Stimulated activated naive CD8-positive, alpha-beta T cell treated with anti-CD3 and anti-CD28 coated beads, Interleukin-15, amount 100 ng/mL, for 72 hours (primary cell): ENCODE data around the gene MSH5.

Experiments used
- ATAC-seq: fragments of 150-1000 bp; cut with Tn5 transposase; 2 replicates; pipeline ENCODE4 v1.10.0; 2021; ENCODE audit warnings: mild to moderate bottlenecking, moderate library complexity
- DNase-seq, 2 donors: peaks; one replicate each; pipeline ENCODE4 v3.0.0; 2021 to 2022
- H3K27ac Mint-ChIP-seq, 2 donors: one replicate each; pipeline ENCODE4 v1.8.0; 2022; ENCODE audit warnings: mild to moderate bottlenecking in 2 of 2, mixed read lengths in 2 of 2, moderate library complexity in 2 of 2
- H3K27me3 Mint-ChIP-seq: one replicate; pipeline ENCODE4 v1.8.0; 2022; ENCODE audit warnings: mixed read lengths
- H3K4me1 Mint-ChIP-seq: one replicate; pipeline ENCODE4 v1.8.0; 2022; ENCODE audit warnings: mild to moderate bottlenecking, mixed read lengths
- H3K4me3 Mint-ChIP-seq, 2 donors: one replicate each; pipeline ENCODE4 v1.8.0; 2022; ENCODE audit warnings: mild to moderate bottlenecking in 2 of 2, mixed read lengths in 2 of 2, moderate library complexity in 1 of 2
- H3K9me3 Mint-ChIP-seq, 2 donors: one replicate each; pipeline ENCODE4 v1.8.0; 2022; ENCODE audit warnings: mixed read lengths in 2 of 2

MSH5 gene

DNA sequence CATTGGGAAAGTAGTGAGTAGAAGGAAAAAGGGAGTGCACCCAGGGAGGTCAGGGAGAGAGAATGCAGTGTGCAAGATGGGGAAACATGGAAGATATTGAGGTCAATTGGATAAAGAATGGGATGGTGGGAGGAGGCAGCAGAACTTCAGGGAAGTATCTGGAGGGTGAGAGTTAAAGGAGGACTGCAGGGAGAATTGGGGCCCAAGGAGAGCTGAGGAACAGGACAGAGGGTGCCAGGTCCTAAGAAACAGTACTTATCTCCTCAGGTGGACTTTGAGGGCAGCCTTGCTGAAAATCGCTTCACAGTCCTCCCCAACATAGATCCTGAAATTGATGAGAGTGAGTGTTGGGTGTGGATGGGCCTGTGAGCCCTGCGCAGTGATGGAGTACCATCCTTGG is 18.5 kb downstream of the MSH5 start:
- ATAC-seq (no peak), DNase-seq (no peak)
- no peaks in the 10 kb centered on the region for H3K9me3 Mint-ChIP-seq
- H3K27me3 Mint-ChIP-seq: no peaks in the 10 kb centered on the region
- no peak overlapping the region for H3K4me3 Mint-ChIP-seq
- H3K4me1 Mint-ChIP-seq: peaks cover 14% of the 10 kb centered on the region
- no peak overlapping the region for H3K27ac Mint-ChIP-seq

DNA sequence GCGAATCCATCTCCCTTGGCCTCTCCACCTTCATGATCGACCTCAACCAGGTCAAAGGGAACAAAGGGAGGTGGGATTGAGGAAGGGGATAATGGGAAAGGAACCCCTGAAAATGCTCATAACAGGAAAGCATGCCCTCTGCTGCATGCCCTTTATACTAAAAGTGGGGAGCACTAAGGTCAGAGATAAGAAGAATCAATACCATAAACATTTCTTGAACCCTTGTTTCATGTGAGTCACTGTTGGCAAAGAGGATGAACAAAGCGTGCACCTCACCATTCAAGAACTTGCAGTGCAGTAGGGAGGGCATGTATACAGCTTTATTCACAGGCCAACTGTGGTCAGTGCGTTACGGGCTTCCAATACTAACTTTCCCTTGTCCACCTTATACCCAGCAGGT is 21.0 kb downstream of the MSH5 start:
- ATAC-seq (no peak), DNase-seq (no peak)
- Mint-ChIP-seq H3K27me3 (no peaks in the 10 kb centered on the region), H3K27ac (peak overlapping the region in 1 of 2 donors; percentile 19), H3K9me3 (no peaks in the 10 kb centered on the region), H3K4me1 (peaks cover 19% of the 10 kb centered on the region), H3K4me3 (no peak overlapping the region)

DNA sequence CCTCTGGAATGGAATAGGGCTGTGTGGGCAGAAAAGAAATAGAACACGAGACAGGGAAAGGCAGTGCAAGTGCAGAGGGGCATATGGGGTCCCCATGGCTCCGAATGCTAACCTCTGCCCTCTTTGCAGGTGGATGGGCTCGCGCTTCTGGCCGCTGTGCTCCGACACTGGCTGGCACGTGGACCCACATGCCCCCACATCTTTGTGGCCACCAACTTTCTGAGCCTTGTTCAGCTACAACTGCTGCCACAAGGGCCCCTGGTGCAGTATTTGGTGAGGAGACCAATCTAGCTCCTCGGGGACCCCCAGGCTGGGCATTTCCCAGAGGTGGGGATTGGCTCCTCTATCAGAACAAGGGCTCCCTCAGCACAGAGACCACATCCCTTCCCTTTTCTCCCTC is 21.5 kb downstream of the MSH5 start:
- Mint-ChIP-seq H3K4me3 (no peak overlapping the region), H3K27ac (no peak overlapping the region), H3K9me3 (no peaks in the 10 kb centered on the region), H3K4me1 (peaks cover 19% of the 10 kb centered on the region), H3K27me3 (no peaks in the 10 kb centered on the region)
- ATAC-seq (no peak), DNase-seq (no peak)

DNA sequence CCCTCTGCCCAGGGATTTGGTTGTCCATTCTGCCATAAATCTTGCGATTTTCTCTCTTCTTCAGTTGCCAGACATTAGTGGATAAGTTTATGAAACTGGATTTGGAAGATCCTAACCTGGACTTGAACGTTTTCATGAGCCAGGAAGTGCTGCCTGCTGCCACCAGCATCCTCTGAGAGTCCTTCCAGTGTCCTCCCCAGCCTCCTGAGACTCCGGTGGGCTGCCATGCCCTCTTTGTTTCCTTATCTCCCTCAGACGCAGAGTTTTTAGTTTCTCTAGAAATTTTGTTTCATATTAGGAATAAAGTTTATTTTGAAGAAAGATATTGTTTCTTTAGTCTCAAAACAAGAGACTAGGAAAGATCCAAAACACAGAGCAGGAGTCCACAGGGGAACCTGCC is 22.6 kb downstream of the MSH5 start, which contains the start of gene SAPCD1:
Gene SAPCD1, plus strand, starts transcription at position 301 of the 400 bp plus-strand sequence. CDS start 399 bp downstream, outside the sequence.
- H3K27me3 Mint-ChIP-seq: no peaks in the 10 kb centered on the region
- H3K27ac Mint-ChIP-seq: peak within 1 kb of the TSS in 1 of 2 donors; percentile 85
- no peak within 1 kb of the TSS for H3K4me3 Mint-ChIP-seq
- no peak for ATAC-seq
- DNase-seq: no peak
- H3K9me3 Mint-ChIP-seq: no peaks in the 10 kb centered on the region
- peaks cover 19% of the 10 kb centered on the region for H3K4me1 Mint-ChIP-seq

DNA sequence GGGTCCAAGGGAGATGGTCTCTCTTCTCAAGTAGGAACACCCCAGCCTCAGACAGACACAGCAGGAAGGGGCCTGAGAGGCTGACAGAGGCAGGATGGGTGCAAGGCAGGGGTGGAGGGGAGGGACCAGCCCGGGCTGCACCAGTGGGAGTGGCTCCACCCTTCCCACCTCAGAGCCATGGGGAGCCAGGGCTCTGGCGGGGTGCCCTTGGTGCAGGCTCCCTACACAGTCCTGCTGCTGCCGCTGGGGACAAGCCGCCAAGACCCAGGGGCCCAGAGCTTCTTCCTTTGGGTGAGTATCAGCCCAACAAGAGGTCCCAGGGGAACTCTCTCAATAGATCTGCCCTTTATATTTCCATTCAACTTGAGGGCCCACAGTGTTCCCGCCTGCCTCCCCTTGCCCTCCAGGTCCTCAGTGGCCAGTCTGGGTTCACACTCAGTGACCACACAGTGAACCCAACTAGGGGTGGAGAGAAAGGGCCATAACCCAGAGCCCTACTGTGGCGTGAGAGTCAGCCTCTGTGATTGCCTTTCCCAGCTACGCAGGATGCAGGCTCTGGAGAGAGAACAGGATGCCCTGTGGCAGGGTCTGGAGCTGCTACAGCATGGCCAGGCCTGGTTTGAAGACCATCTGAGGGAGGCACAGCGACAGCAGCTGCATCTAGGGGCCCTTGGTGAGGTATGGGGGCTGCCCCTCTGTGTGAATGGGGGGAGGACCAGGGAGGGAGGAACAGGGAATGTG is 23.2 kb downstream of the MSH5 start:
- ATAC-seq (no peak), DNase-seq (no peak)
- no peaks in the 10 kb centered on the region for H3K27me3 Mint-ChIP-seq
- H3K4me1 Mint-ChIP-seq: peaks cover 17% of the 10 kb centered on the region
- no peak overlapping the region for H3K4me3 Mint-ChIP-seq
- no peaks in the 10 kb centered on the region for H3K9me3 Mint-ChIP-seq
- no peak overlapping the region for H3K27ac Mint-ChIP-seq

DNA sequence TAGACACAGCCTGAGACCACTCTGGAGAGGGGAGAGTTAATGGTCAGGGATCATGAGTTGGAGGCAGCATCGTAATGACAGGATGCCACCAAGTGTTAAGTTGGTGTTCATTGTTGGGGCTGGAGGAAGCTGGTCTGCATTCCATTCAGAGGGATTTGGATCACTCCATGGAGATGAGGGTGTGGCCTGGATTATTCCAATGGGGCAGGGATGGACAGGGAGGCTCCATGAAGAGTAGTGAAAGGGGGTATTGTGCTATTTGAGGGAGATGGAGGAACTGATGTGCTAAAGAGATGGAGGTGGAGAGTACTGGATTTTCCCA is 23.8 kb downstream of the MSH5 start:
- DNase-seq: no peak

DNA sequence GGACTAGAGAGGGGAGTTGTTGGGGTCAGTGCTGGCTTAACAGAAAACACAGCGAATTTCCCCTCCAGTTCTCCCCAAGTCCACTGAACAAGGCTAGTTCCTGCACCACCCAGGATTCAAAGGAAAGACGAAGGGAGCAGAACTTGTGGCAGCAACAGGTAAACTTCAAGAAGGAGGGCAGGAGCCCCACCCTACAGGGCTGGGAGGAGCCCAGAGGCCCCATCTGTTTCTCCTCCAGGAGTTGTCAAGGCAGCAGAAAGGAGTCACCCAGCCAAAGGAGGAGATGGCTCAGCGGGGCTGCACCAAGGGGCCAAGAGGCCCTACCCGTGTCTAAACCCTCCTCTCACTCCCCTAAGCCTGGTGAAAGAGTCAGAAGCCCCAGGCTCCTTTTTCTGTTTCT is 24.4 kb downstream of the MSH5 start:
- Mint-ChIP-seq H3K27ac (no peak overlapping the region), H3K9me3 (no peaks in the 10 kb centered on the region), H3K27me3 (no peaks in the 10 kb centered on the region), H3K4me3 (no peak overlapping the region), H3K4me1 (peaks cover 15% of the 10 kb centered on the region)
- ATAC-seq (no peak), DNase-seq (no peak)

More for the DNA sequence above, 23.8 kb downstream of the MSH5 start:
- Mint-ChIP-seq H3K27ac (peak overlapping the region in 1 of 2 donors; percentile 3), H3K27me3 (no peaks in the 10 kb centered on the region), H3K9me3 (no peaks in the 10 kb centered on the region), H3K4me3 (no peak overlapping the region), H3K4me1 (peaks cover 14% of the 10 kb centered on the region)
- ATAC-seq: no peak

DNA sequence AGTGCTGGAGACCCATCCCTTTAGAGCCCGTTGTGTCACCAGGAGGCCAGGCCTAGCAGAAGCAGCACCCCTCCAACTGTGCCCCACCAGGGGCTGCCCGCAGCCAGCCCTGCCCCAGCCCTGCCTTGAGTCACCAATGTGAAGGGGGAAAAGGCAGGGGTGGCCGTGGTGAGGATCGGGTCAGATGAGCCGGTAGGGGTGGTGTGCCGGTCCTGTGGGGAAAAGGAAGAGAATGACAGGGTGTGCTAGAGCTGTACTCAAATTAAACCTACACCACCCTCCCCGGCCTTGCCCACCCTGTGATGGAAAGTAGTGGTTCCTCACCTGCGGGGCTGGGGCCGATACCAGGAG is 25.7 kb downstream of the MSH5 start:
- no peak for ATAC-seq
- H3K4me3 Mint-ChIP-seq: no peak overlapping the region
- no peaks in the 10 kb centered on the region for H3K9me3 Mint-ChIP-seq
- H3K27me3 Mint-ChIP-seq: no peaks in the 10 kb centered on the region
- peaks cover 23% of the 10 kb centered on the region for H3K4me1 Mint-ChIP-seq
- H3K27ac Mint-ChIP-seq: no peak overlapping the region
- no peak for DNase-seq

DNA sequence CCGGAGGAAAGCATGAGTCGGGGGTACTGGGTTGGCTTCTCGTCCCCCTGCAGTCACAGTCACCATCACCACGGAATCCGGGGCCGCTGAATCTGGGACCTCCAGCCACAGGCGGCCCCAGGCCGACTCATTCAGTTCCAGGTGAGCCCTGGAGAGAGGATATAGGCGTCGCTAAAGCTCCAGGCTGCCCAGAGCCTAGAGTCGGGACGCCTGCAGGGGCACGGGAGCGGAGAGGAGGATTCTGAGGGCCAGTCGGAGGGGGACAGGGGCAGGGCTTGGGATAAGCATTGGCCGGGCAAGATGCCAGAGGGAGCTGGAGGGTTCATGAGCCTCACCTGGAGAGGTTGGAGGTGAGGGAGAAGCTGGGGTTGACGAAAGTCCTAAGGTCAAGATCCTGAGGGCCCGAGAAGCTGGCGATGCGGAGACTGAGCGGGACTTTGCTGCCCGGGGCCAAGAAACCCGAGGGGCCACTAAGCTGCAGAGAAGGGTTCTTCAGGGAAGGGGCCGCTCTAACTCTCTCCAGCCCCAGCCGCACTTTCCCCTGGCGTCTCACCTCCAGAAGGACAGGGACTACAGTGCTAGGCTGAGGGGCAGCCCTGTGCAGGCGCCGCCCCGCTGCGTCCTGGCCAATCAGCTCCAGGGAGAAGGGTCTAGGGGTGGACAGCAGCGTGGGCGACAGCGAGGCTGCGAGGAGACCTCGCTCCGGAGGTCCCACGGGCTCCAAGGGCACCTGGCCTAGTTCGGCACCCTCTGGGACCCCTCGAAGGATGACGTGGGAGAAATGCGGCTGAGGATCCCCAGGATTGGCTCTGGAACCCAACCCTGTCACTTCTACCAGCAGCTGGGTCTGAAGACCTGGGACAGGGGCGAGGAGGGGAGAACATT is 26.3 kb downstream of the MSH5 start:
- DNase-seq (no peak), ATAC-seq (no peak)
- H3K4me3 Mint-ChIP-seq: no peak overlapping the region
- H3K27ac Mint-ChIP-seq: no peak overlapping the region
- no peaks in the 10 kb centered on the region for H3K9me3 Mint-ChIP-seq
- peaks cover 18% of the 10 kb centered on the region for H3K4me1 Mint-ChIP-seq
- H3K27me3 Mint-ChIP-seq: no peaks in the 10 kb centered on the region

DNA sequence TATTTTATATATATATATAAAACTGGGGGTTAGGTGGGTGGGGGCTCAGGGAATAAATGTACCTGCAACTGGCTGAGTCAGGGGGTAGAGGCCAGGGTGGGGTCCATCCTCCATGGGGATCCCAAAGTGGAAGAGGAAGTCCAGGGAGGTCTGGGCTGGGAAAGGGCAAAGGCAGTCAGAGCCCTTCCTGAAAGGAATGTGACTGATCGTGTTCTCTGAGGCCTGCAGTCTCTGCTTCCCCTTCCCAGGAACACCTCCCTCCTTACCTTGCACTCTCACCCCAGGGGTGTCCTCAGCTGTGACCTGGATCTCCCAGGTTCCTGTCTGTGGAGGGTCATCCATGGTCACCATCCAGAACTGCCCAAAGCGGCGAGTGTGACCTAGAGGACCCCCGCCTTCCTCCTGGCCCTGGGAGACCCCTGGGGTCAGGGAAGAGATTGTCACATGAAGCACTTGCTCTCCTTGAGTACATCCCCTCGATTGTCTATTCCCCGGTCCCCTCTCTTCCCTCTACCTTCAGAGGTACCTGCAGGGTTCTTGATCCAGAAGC is 27.4 kb downstream of the MSH5 start:
- peaks cover 24% of the 10 kb centered on the region for H3K4me1 Mint-ChIP-seq
- ATAC-seq (no peak), DNase-seq (no peak)
- H3K27me3 Mint-ChIP-seq: no peaks in the 10 kb centered on the region
- H3K27ac Mint-ChIP-seq: peak overlapping the region in 1 of 2 donors; percentile 23
- H3K4me3 Mint-ChIP-seq: no peak overlapping the region
- H3K9me3 Mint-ChIP-seq: no peaks in the 10 kb centered on the region

DNA sequence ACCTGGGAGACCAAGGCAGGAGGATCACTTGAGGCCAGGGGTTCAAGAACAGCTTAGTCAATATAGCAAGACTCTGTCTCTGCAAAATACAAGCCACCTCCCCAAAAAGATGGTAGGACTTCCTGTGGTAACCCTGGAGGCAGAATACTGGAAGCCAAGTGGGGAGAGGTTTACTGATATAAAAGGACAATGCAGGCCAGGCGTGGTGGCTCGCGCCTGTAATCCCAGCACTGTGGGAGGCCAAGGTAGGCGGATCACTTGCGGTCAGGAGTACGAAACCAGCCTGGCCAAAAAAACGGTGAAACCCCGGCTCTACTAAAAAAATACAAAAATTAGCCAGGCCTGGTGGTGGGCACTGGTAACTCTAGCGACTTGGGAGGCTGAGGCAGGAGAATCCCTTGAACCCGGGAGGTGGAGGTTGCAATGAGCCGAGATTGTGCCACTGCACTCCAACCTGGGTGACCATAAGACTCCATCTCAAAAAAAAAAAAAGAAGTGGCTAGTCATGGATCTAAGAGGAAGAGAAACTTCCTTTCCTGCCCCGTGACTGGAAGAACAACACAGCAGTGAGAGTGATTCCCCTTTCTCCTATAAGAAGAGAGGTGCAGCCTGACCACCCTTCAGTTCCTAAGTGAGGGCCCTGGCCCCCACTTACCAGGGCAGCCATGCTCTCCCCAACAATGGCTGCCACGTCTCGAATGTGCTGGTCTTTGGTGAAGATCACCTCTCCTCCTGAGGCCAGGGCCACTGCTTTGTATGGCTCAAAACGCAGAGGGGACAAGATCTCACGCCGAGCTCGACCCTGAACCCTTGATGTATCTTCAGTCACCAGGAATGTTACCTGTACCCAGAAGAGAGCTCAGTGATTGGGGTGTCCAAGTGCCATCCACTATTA is 28.8 kb downstream of the MSH5 start:
- no peaks in the 10 kb centered on the region for H3K9me3 Mint-ChIP-seq

DNA sequence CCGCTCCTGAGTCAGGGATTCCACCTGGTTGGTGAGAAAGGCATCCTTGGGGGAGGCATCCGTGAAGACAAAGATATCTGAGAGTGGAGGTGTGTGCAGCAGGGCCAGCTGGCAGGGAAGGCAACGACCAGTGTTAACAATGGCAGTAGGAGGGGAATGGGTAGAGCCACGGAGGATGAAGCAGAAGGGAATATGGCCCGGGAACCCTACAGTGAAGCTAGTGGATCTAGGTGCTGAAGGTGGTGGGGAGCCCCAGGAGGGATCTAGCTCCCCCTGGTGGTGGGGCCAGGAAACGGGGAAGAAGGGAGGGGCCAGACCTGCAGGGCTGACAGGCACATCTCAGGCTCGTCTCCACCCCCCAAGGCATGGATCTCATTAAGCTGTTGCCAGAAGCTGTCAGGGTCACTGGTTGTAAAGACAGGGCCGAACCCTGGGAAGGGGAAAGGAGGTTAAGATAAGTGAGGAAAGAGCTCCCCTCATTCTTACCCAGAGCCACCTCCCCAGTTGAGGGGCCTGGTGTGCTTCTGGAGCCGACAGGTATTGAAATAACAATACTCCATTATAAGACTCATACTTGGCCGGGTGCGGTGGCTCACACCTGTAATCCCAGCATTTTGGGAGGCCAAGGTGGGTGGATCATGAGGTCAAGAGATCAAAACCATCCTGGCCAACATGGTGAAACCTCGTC is 30.0 kb downstream of the MSH5 start:
- peak overlapping the region in 1 of 2 donors; percentile 38 for H3K27ac Mint-ChIP-seq
- H3K4me1 Mint-ChIP-seq: peaks cover 46% of the 10 kb centered on the region
- ATAC-seq (peak; percentile 86), DNase-seq (peak; percentile 82)
- no peak overlapping the region for H3K4me3 Mint-ChIP-seq
- no peaks in the 10 kb centered on the region for H3K9me3 Mint-ChIP-seq
- H3K27me3 Mint-ChIP-seq: no peaks in the 10 kb centered on the region

More for the DNA sequence above, 28.8 kb downstream of the MSH5 start:
- Mint-ChIP-seq H3K27me3 (no peaks in the 10 kb centered on the region), H3K4me1 (peaks cover 35% of the 10 kb centered on the region), H3K27ac (no peak overlapping the region), H3K4me3 (no peak overlapping the region)
- no peak for ATAC-seq
- no peak for DNase-seq

DNA sequence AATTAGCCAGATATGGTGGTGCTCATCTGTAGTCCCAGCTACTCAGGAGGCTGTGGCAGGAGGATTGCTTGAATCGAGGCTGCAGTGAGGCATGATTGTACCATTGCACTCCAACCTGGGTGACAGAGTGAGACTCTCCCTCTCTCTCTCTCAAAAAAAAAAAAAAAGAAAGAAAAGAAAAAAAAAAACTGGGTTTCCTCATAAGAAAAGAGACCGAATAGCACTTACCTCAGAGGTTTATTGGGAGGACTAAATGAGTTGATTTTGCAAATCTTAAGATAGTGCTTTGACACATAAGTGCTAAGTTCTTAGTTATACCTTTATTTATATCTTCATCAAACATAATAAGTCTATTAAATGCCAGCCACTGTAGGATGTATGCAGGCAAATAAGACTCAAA is 31.1 kb downstream of the MSH5 start:
- H3K27ac Mint-ChIP-seq: no peak overlapping the region

DNA sequence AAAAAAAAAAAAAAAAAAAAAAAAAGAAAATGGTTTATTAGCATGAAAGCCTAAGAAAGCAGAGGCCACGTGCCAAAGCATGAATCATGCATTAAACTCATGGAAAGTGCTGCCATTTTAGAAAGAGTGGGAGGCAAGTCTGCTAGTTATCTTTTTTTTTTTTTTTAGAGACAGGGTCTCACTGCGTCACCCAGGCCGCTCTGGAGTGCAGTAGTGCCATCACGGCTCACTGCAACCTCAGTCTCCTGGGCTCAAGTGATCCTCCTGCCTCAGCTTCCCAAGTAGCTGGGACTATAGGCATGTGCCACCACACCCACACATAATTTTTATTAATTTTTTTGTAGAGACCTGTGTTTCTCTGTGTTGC is 32.2 kb downstream of the MSH5 start:
- H3K27ac Mint-ChIP-seq: peak overlapping the region in 1 of 2 donors; percentile 76
- H3K27me3 Mint-ChIP-seq: peaks cover 8% of the 10 kb centered on the region
- peak overlapping the region in 1 of 2 donors; percentile 70 for H3K4me3 Mint-ChIP-seq
- ATAC-seq: no peak
- DNase-seq: no peak
- no peaks in the 10 kb centered on the region for H3K9me3 Mint-ChIP-seq
- H3K4me1 Mint-ChIP-seq: peaks cover 60% of the 10 kb centered on the region

More for the DNA sequence above, 31.1 kb downstream of the MSH5 start:
- peaks cover 8% of the 10 kb centered on the region for H3K27me3 Mint-ChIP-seq
- ATAC-seq (no peak), DNase-seq (no peak)
- no peak overlapping the region for H3K4me3 Mint-ChIP-seq
- H3K9me3 Mint-ChIP-seq: no peaks in the 10 kb centered on the region
- H3K4me1 Mint-ChIP-seq: peaks cover 49% of the 10 kb centered on the region

DNA sequence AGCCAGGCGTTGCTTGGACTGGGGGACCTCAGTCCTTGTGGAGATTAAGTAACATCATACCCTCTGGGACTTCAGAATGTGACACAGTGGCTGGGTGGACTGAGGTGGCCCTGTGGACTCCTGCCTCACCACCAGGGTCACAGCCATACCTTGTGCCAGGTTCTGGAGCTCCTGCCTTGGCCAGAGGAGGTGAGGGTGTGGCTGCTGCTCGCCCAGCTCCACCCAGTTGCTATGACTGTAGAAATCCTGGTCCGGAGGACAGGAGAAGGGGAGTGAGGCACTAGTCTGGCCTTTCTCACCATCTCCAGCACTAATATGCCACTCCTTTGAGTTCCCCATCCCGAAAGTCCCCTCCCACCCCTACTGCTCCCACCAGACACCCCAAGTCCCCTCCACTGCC is 35.4 kb downstream of the MSH5 start:
- no peak overlapping the region for H3K27ac Mint-ChIP-seq
- no peaks in the 10 kb centered on the region for H3K9me3 Mint-ChIP-seq
- no peak overlapping the region for H3K4me3 Mint-ChIP-seq
- H3K4me1 Mint-ChIP-seq: peaks cover 61% of the 10 kb centered on the region
- ATAC-seq (no peak), DNase-seq (no peak)
- H3K27me3 Mint-ChIP-seq: peaks cover 8% of the 10 kb centered on the region
